GM21515 (cell line): ENCODE measurements around the gene CFAP74.
"Not testable (repeated sequence)": the region's sequence is repeated elsewhere in the genome, so short reads cannot be mapped to it uniquely, and the experiment has no call there.

ENCODE experiments used
- ATAC-seq: cut with Tn5 transposase; IDR thresholded peaks from one replicate; pipeline ENCODE4 v1.9.1; 2021; ENCODE audit not compliant: unreplicated experiment

The CFAP74 gene

GRCh38 chr1:1937061-1937460 lies 66.5 kb downstream of the CFAP74 start:
- no peak for ATAC-seq

- not testable (repeated sequence) for ATAC-seq
These were observed 68.7 kb downstream of the CFAP74 start for GRCh38 chr1:1934848-1935247.

- no peak for ATAC-seq
These were observed 73.7 kb downstream of the CFAP74 start for GRCh38 chr1:1929639-1930545.

GRCh38 chr1:1929102-1929638 lies 74.4 kb downstream of the CFAP74 start:
- ATAC-seq = no peak

- ATAC-seq = no peak
These were observed 75.1 kb downstream of the CFAP74 start for GRCh38 chr1:1928231-1929101.

- ATAC-seq = no peak
These were observed 75.8 kb downstream of the CFAP74 start for GRCh38 chr1:1927751-1928150.

GRCh38 chr1:1926886-1927660 lies 76.5 kb downstream of the CFAP74 start:
- no peak for ATAC-seq

- no peak for ATAC-seq
These were observed 77.2 kb downstream of the CFAP74 start for GRCh38 chr1:1926346-1926811.

GRCh38 chr1:1925437-1926345 lies 77.9 kb downstream of the CFAP74 start:
- ATAC-seq = no peak

- no peak for ATAC-seq
These were observed 78.7 kb downstream of the CFAP74 start for GRCh38 chr1:1924849-1925248.

- ATAC-seq = no peak
These were observed 79.2 kb downstream of the CFAP74 start for GRCh38 chr1:1924386-1924785.

- ATAC-seq = no peak
These were observed 80.4 kb downstream of the CFAP74 start for GRCh38 chr1:1922956-1923833.

GRCh38 chr1:1922702-1922955 lies 81.0 kb downstream of the CFAP74 start:
- ATAC-seq = no peak

- ATAC-seq = no peak
These were observed 81.5 kb downstream of the CFAP74 start for GRCh38 chr1:1921901-1922701.

- no peak for ATAC-seq
These were observed 82.1 kb downstream of the CFAP74 start for GRCh38 chr1:1921459-1921862.

- ATAC-seq = no peak
These were observed 82.8 kb downstream of the CFAP74 start for GRCh38 chr1:1920608-1921458.

- no peak for ATAC-seq
These were observed 83.5 kb downstream of the CFAP74 start for GRCh38 chr1:1920057-1920607.
